GM18909 (cell line): ENCODE results near the gene BBX.

ENCODE experiments used
- ATAC-seq: cut with Tn5 transposase; IDR thresholded peaks from one replicate; pipeline ENCODE4 v1.9.1; 2021; ENCODE audit warnings: mild to moderate bottlenecking; ENCODE audit not compliant: unreplicated experiment, poor library complexity

The BBX gene

DNA sequence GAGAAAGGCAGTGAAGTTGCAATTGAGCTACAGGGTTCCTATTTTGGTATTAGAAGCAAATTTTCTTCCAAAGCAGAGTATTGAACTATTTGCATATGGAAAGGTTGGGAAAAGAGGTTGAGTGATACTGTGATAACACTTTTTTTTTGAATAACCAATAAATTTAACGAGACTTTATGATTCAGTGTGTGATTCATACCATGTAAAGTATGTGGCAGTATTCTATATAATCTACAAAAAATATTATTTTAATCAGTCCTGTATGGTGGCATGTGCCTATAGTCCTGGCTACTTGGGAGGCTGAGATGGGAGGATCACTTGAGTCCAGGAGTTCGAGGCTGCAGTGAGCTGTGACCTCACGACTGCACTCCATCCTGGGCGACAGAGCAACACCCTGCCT, 206.9 kb downstream of the BBX start:
- ATAC-seq = no peak

DNA sequence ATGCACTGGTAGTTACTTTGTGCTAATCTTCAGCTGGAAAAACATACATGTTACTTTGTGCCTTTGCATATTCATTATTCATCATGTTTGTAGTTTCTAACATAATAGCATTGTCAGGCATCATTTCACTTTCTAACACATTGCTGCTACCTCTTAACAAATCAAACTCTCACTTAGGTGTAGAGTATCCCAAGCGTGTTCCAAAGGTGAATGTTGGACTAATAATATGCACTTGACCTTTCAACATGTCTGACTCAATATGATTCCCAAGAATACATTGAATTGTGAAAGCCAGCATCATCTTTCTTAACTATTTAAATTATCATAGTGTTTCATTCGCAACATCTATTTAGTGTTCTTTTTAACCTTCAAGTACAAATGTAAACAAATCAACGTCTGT, 211.6 kb downstream of the BBX start:
- ATAC-seq = no peak

DNA sequence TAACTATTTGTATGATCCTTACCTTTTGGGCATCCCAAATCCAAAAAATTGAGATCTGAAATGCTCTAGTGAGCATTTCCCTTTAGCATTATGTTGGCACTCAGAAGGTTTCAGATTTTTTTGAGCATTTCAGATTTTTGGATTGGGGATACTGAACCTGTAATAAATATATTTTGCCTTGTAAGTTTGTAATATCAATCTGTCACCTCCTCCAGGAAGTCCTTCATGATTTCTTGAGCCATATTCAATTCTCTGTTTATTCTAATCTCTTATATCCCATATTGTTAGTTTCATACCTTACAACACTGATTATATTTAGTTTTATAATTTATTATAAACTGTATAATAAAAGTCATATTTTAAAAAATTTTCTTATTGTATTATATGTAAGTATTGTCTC, 215.2 kb downstream of the BBX start:
- no peak for ATAC-seq

DNA sequence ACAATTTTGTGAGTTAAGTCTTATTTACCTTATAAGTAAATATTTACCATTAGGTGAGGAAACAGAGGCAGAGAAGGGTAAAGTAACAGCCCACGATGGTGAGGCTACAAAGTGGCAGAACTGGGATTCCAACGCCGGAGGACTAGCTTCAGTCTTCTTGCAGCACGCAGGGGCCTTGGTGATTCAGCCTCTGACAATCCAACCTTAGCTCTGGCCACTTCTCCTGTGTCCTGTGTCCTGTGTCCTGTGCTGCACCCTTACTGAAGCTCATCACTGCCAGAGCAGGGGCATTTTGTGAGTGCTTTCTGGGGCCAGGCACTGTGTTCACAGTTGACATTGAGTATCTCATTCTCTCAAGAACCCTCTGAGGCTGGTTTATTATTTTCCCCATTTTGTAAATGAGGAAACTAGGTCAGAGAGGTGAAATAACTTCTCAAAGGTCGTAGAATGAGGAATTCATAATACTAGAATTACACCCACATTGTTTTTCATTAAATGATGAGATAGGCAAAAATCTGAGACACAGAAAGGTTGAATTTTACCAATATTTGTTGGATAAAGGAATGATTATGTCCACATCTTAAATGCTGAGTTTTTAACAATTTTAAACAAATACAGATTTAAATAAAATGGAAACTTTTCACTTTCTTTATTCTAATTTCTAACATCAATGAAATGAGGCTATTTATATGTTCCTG, 215.9 kb downstream of the BBX start:
- no peak for ATAC-seq

DNA sequence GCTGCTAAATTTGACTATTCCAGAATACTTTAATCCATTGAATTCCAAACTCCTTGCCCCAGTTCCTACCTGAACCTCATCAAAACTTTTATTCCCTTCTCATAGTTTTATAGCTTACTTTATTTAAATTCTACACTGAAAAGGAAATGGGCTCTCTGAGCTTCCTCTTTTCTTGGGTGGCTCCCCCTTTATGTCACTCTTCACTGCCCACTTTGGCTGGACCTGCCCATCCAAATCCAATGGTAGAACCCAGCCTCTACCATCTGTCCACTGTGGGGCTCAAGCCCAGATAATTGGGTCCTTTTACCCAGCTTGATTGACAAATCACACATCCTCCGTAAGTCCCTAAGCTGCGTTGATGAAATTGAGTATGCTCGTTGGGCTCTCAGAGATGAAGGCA, 216.5 kb downstream of the BBX start:
- no peak for ATAC-seq

DNA sequence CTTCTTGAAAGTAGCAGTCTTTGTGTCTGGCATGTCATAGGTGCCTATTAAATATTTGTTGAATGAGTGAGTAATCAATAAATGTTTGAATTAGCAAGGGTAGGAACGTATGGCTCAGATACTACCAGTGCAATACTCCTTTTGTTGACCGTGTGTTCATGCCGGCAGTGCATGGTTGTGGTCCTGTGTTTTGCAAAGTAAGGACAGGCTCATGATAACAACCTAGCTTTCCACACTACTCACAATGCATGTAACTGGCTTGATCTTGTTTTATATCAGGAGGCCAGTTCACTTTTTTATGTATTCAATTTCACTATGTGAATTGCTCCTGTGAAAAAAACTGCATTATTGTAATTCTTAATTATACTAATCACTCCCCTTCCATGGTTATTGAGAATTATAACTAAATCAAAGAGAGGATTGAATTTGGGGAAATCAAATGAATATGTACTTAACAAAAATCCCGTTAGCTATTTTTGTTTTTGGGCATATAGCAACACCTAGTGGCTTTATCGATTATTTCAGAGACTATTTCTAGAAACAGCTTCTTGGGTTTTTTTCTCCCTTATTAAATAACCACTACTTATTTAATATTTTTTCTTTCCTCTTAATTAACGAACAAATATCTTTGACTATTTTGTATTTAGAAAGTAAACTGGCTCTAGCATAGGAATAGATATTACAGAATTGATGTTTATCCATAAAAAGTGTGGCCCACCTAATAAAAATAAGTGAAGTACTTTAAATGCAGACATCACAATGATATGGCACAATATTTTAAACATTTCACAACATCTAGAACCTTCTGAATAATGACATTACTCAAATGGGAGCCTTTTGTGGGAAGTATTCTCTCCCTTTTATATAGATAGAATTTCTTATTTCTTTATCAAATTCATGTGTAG, 218.5 kb downstream of the BBX start:
- ATAC-seq = no peak

DNA sequence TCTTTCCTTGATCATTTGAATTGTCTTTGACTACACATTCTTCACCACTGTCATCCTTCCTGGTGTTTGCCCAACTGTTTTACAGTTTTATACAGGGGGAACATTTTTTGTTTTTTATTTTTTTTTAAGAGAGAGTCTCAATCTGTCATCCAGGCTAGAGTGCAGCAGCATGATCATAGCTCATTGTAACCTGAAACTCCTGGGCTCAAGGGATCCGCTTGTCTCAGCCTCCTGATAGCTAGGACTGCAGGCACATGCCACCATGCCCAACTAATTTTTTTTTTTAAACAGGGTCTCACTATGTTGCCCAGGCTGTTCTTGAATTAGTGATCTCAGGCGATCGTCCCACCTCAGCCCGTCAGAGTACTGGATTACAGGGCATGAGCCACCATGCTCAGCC, 222.6 kb downstream of the BBX start:
- no peak for ATAC-seq

DNA sequence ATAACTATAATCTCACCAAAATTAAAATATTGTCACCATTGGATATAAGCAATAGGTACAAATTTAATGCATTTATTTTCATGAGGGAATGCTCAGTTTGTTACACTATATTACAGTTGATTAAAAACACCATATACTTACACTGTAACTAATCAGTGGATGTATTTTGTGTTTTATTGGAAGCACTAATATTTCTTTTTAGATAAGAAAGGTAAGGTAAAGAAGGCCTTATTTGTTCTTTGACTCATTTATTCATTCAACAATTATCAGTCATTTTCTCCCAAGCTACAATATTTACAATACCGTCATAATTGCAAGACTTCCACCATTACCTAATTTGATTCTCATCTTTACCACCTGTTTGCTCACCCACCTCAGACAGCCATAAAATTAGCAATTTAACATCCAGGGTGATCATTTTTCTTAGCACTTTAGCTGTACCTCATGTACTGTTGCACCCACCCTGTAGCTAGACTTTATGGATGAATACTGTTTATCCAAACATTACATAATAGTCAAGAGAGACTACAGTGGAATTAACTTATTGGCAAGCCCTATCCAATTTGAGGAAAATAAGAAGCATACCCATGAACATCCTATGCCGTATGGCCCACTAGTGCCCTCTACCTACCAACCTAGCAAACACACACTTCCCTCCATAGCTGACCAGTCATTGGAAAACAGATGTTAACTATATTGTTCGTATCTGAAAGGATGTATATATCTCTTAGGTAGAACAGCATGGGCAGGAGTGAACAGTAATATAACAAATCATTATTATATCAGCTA, 229.6 kb downstream of the BBX start:
- peak; percentile 55 for ATAC-seq

DNA sequence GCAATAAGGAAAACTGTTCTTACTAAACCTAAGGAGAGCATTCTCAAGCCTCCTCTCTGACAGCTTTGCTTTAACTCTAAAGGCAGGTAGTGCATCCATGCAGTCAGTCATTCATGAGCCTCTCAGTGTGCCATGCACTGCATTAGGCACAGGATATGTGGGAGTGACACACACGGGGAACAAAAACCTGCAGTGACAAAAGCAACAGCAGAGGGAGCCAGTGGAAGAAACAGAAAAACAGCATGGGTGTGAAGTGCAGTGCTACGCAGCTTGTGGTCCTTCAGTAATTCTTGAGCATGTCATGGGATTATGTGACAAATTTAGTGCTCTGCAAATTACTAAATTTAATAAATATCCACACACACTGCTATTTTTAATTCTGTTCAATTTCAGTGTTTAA, 230.7 kb downstream of the BBX start:
- ATAC-seq = no peak

DNA sequence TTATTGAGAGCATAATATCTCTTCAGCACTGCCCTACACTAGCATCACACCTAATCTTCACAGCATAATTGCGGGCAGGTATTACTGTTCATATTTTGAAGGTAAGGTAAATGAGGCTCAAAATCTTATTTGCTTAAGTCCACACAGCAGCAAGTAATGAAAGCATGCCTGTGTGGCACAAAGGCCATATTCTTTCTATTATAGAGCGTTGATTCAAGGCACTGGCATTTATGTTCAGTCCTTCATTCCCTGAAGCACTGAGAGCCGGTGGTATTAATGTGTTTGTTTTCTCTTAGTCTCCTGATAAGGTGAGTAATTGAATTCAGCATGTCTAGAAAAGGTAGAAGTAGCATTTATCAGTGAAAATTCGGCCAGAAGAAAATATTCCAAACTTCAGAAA, 231.2 kb downstream of the BBX start:
- no peak for ATAC-seq

DNA sequence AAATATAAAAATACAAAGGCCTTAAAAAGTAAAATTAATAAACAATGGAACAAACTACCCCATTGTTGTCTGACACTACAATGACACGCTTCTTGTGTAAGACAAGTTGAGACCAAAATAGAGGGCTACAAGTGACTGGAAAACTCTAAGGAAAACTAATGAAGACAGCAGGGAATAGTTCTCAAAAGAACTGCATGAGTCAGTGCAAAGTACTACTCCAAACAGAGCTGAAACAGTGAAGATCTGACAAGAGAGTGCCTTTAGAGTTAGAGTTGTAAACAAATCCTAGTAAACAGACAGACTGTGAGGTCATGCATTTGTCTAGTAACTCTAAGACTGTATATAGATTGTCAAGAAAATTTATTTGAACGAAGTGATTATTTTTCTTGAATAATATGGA, 233.9 kb downstream of the BBX start:
- ATAC-seq = no peak

DNA sequence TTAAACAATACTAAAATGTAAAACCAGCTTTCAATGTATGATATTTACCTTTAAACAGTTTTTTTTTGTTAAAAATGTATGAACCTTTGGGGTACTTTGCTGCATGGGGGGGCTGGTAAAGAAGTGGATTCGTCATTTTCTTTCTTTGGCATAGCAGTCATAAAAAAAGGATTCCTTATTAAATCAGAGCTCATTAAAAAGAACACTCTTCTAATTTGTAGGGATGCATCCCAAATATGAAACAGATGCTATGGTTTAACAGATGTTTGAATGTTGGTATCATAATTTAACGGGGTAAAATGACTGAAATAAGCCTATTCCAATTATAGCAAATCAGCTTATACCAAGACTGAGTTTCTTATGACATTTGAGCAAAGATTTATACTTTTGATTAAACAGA, 234.4 kb downstream of the BBX start:
- ATAC-seq = no peak

DNA sequence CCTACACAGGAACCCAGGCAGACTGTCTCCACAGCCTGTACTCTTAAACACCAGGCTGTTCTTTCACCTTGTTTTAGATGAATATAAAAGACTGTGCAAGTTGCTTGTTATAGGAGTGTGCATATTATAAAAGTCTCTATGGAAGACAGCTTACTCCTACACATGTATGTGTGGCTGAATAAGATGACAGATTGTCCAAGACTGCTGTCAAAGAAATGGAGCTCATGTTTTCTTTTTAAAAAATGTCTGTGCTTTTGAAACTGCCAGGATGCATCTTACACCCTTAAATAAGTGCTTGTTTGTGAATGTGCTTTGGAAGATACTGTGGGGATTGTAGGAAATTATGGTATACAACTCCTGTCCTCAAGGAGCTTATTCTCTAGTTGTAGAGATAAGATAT, 237.4 kb downstream of the BBX start:
- ATAC-seq = no peak

DNA sequence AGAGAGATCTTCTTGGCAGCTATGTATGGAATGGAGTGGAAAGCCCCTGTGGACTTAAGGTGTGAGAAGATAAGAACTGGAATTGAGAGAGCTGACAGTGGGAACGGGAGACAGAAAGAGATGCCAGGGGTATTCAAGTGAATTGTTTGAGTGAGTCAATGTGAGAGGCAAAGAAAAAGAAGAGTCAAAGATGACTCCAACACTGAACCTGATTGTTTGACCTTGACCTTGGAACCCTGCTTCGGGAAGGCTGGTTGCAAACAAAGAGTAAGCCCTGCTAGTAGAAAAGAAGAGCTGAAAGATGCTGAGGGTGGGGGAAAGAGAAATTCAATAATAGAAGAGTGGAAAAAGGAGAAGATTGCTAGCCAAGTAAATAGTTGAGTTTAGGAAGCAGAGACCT, 238.6 kb downstream of the BBX start:
- ATAC-seq = no peak

DNA sequence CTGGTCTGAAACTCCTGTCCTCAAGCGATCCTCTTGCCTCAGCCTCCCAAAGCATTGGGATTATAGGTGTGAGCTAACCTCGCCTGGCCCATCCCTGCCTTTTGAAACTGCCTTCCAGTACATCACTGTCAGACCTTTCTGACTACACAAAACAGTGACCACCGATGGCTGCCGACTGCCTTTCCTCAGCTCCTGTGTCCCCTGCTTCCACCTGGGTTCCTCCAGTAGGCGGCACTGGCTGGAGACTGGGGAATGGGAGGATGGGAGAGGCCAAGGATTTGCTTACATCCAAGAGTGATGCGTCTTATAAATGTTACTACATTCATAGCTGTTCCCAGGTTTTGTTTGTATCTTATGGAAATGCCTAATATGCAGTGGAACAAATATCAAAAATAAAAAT, 242.8 kb downstream of the BBX start:
- ATAC-seq = no peak

DNA sequence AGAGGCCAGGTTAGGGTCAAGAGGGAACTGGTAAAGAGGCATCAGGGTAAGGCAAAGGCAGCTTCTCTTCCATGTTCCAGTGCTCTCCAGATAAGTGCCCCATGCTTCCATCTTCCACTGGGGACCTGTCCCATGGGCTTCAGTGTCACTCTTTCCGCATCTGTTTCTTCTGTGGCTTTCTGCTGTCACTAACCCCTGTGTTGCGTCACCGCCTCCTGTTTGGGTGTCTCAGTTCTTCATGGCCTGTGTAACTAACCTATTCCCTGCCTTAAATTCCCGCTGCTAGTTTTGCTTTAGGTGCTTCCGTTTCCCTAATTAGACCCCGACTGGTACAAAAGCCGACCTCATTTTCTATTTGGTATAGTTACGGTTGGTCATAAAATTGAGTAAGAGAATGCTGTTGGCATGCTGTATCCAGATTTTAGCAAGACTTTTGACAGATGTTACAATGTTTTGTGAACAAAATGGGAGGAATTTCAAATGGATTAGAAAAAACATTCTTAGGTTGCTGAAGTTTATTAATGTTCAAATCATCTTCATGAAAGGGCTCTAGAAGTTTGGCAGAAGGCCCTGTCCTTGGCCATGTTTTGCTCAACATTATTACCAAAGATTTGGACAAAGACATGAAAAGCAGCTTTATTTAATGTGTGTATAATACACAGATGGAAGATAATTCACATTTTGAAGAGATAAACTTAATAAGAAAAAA, 245.3 kb downstream of the BBX start:
- no peak for ATAC-seq

DNA sequence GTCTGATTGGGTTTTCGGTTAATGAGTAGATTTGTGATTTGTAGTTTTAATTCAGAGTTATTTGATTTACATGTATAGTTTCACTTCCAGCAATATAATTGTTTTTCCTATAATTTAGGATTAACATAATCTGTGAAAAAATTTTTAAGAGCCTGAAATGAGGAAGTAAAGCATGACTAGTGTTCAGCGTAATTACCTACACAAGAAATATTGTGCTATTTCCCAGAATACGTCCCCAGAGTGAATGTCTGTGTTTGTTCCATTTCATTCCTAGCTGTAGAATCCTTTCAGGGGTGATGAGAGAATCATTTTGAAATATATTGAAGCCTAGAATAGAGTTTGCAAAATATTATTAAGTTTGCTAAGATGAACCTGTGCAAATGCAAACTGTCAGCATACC, 247.1 kb downstream of the BBX start:
- no peak for ATAC-seq

DNA sequence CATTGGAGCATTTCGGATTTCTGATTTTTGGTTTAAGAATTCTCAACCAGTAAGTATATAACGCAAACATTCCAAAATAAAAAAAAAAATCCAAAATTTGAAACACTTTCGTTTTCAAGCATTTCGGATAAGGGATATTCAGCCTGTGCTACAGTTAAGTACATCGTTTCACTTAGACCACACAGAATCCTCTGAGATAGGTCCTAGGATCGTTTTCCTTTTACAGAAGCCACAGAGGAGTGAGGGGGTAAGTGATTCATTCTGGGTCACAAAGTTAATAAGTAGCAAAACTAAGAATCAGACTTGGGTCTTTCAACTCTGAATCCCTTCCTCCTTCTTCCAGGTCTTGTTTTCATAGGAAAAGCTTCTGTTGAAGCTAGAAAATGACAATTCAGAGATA, 249.3 kb downstream of the BBX start:
- ATAC-seq = no peak

DNA sequence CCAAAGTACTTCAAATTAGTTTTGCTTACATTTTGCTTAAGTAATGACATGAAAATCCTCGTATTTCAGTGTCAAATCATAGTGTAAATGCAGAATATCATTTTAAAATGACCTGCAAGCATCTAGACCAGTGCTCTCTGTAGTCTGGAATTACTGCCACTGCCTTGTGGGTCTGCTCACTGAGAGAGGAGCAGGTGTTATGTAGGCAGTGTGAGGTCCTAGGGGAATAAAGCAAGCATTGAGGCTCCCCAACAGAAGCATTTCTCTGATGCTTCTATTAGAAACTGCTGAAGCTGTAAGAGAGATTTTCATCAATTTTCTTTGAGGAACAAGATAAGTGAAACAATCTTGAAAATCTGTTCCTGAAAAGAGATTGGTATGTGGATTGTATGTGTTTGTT, 253.2 kb downstream of the BBX start:
- ATAC-seq = peak; percentile 50

DNA sequence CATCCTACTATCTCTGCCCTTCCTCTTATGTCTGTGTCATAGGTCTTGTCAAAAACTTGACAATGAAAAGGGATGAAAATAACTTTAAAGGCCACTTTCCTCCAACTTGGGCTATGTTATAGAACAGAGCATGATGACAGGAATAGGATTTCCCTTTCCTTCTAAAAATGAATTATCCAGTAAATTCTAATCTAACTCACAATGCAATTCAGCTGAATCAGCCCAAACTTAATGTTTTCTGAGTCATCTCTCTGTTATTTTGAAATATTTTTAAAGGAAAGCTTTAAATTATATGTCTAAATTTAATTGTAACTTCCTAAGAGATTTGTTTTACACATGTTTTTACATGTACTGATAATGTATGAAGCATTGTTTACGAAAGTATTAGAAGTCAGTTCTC, 258.5 kb downstream of the BBX start:
- ATAC-seq = no peak

DNA sequence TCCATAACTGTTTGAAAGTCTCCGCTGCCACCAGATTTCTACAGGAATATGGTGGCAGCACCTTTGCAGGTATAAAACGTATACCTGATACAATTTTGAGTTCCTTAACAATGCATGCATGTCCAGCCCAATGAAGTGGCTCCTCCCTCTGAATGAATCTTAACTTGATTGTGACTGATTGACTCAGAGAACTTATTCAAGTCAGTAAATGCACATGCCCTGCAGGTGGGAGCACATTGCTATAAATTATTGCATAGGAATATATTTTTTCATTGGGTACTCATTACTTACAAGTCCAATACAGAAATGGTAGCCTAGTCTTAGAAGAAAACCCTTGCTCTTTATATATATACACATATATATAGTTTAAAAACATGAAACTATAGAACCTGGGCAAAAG, 259.3 kb downstream of the BBX start:
- ATAC-seq = no peak
